GM19467 (cell line): ENCODE data around the gene PSMB7.
"Not testable (repeated sequence)": the region's sequence is repeated elsewhere in the genome, so short reads cannot be mapped to it uniquely, and the experiment has no call there.

ENCODE experiments used
- ATAC-seq: cut with Tn5 transposase; IDR thresholded peaks from one replicate; pipeline ENCODE4 v1.9.1; 2021; ENCODE audit warnings: mild to moderate bottlenecking, moderate library complexity; ENCODE audit not compliant: unreplicated experiment

The PSMB7 gene

DNA sequence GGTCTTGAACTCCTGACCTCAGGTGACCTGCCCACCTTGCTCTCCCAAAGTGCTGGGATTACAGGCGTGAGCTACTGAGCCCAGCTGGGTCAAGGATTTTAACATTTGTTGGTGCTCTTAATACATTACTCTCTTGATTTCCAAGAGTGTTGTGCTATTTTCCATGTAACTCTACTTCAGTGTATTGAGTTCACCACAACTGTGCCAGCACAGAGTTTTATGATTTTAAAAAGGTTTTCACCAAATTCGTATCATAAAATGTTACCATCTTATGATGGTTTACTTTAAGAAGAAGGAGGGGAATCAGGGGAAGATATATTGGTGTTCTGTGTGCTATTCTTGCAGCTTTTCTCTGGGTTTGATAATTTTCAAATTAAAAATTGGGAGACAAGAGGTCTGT is 28.4 kb upstream of the PSMB7 start:
- ATAC-seq: no peak

DNA sequence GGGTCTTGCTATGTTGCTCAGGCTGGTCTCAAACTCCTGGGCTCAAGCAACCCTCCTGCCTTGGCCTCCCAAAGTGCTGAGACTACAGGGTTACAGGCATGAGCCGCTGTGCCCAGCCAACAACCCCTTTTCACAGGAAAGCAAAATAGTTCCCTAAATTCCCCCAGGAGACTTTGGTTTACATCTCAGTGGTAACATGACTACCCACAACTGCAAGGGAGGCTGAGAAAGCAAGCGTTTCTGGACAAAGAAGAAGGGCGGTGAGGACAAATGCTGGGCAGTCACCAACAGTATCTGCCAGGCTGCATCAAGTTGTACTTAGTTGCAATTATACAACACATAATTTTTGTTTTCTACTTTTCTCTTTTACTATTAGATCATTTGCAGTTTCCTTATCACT is 27.6 kb upstream of the PSMB7 start:
- ATAC-seq: no peak

DNA sequence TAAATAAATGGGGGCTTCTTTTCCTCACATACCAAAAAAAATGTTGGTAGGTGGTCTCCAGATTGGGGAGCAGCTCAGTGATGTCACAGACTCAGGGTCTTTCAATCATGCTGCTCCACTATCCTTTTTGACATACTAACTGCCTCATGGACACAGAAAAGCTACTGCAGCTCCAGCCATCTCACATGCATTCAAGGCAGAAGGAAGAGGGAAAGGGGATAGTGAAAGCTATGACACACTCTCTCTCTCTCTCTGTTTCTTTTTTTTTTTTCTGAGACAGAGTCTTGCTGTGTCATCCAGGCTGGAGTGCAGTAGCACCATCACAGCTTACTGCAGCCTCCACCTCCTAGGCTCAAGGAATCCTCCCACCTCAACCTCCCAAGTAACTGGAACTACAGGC is 27.1 kb upstream of the PSMB7 start:
- no peak for ATAC-seq

DNA sequence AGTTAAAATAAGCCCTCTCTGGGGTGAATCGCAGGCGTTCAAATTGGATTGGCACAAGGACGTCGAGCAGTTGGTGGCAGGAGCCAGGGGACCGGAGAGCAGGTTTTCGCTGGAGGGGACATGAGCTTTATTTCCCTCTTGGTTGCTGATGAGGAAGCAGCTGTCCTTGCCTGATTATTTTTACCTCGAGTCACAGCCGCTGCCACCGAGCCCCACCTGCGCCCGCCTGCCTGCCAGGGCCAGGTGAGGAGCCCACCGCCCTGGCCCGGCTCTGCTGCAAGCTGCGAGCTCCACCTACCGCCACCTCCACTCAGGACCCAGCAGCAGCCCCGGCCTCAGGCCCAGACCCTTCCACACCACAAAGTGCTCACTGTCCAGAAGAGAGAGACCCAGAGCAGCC is 26.0 kb upstream of the PSMB7 start:
- ATAC-seq: no peak

DNA sequence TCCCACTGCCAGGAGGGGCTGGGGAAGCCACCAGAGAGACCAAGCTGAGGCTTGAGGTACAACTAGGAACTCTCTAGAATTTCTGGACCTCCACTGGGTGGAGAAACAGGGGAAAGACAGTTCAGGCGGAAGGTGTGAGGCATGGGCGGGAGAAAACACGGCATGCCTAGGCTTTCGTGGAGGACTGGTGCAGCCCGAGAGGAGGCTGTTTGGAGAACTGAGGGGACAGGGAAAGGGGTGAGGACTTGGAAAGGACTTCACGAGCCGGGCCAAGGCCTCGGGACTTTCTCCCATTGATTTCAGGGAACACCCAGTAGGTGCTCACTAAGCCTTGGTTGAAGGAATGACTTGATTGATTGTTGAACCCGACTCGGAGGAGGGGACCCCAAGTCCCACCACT is 25.5 kb upstream of the PSMB7 start:
- no peak for ATAC-seq

DNA sequence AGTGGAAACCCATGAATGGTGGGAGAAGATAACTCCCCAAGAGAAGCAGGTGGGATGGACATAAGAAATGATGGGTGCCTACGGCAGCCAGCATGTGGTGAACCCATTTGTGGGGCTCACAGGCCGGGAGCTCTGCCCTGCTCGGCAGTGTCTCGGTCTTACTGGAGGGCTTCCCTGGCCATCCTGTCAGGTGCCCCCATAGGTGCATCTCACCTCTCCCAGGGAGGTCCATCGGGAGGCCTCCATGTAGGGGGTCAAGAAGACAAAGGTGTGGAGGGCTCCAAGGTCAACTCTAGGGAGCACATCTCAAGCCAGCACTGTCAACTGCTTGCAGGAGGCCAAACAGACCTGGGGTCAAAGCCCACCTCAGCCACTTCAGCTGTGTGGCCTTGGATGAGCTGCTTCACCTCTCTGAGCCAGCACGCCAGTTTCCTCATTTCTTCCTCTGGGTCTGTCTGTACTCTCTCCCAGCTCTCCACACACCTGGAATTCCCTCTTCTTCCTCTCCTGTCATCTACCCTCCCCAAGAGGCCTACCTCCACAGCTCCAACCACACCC is 24.5 kb upstream of the PSMB7 start:
- no peak for ATAC-seq

DNA sequence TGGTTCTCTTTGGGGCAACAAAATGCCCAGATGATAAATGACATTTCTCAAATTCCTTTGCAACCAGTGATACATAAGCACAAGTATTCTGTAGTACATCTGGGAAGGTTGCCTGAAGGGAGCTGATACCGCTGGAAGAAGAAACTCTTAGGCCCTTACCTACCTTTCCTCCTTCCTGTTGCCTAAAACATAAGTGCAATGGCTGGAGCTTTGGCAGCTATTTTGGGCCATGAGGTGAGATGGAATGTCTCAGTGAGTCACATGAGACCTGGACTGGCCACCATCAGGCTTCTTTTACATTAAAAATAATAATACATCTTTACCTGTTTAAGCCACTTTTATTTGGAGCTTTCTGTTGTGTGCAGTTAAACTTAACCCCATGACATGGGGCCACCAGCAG is 23.8 kb upstream of the PSMB7 start:
- no peak for ATAC-seq

DNA sequence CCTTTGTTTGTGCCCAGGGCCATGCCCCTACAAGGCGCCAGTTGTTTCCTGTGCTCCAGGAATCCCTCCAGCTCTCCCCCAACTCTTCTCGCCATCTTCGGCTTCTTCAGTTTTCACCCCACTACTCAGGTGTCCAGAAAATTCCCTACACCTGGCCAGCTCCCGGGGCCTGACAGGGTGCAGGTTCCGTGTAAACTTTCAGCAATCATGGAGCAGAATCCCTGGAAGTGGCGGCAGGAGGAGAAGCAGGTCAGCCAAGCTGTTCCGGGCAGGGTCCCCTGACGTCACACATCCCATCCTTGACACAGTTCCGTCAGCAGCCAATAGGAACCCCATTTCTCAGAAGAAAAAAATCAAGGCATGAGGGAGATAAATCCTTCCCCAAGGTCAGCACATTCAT is 22.8 kb upstream of the PSMB7 start:
- no peak for ATAC-seq

DNA sequence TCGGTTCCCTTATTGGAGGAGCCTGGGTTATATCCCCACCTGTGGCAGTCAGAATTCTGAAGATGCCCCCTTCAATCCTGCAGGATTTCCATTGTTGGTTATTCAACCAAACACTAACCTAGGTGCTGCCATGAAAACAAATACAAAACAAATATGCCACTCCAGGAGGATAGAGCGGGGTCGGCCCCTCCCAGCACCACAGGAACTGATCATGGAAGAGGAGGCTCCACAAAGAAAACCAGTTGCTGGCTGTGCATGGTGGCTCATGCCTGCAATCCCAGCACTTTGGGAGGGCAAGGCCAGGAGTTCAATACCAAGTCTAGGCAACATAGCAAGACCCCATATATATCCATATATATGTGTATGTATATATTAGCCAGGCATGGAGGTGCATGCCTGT is 21.8 kb upstream of the PSMB7 start:
- no peak for ATAC-seq

DNA sequence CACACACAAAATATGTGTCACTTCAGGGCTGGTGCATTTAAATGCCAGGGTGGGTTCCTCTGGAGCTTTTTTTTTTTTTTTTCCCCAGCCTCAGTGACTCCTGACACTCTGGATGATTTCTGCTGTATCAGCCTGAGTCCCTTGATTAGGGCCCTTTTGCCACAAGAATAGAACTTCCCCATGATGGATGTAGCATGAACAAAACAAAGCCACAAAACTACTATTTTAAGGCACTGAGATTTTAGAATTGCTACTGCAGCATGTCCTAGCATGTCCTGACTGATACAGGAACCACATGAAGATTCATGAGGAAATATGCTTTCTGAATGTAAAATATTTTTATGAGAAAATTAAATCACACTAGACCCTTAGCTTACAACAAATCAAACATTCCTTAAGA is 21.1 kb upstream of the PSMB7 start:
- no peak for ATAC-seq

DNA sequence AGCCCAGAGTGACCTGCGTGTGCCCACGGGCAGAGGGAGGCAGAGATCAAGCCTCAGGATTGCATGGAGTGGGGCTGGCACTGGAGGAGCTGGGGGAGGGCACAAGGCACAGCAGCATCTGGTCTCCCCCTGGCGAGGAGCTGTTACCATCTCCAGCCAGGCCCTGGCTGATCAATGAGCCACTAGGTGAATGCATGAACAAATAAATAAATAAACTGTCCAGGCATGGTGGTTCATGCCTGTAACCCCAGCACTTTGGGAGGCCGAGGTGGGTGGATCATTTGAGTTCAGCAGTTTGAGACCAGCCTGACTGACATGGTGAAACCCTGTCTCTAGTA is 14.3 kb upstream of the PSMB7 start:
- no peak for ATAC-seq

DNA sequence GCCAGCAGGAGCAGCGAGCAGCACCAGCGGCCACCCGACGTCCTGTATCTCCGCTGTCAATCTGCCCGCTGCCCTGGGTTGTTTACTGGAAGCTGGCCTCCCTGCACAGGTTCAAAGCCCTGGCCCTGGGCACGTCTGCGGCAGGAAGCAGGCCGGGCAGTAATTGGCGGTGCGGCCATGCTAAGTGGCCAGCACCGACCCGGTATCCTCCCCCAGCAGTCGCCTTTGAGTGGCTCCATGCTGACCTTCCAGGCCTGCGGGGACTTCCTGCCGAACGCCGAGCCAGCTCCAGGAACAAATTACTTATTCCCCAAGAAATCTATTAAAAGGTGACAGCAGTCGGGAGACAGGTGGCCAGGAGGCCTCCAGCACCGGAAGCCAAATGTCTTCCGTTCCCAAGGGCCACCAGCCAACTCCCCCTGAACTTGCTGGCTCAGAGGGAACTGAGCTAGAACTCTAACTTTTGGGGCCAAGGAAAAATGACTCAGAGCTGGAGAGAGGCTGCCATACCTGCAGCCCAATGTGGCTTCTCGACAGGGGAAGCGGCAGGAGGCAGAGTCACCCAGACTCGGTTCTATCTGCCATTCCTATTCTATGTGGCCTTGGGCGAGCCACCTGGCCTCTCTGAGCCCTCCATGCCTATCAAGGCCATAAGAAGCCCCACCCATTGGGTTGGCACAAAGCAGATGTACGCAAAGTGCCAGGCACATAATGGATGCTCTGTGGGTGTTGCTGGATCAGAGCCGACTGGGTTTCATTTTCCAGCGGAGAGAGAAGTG is 13.7 kb upstream of the PSMB7 start:
- no peak for ATAC-seq

DNA sequence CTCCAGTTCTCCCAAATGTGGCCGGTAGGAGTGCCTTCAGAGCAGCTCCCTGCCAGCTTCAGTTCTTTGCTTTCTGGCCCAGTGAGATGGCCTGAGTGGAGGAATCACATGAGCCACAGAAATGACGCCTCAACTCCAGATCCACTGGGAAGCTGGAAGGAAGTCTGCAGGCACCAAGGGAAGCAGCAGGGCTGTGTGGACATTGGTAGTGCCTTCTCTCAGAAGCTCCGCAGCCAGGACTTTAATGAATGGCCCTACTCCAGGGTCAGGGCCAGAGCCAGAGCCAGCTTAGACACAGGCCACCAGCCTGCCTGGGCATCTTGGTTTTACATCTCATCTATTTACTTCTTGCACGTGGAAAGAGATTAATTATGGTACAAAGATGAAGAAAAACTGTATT is 12.0 kb upstream of the PSMB7 start:
- no peak for ATAC-seq

DNA sequence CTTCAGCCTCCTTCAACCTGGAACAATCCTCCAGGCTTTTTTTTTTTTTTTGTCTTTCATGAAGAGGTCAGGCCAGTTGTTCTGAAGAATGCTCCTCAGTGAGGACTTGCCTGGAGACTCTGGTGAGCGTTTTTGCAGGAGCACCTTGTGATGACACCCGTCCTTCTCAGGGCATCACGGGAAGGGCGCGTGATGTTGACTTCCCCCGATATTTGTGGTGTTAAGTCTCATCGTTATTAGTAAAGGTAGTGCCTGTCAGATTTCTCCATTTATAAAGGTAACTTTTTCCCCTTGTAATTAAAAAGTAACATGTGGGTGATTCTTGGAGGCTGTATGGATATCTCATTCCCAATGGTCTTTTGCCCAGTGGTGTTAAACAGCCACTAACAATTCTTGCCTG is 11.1 kb upstream of the PSMB7 start:
- no peak for ATAC-seq

DNA sequence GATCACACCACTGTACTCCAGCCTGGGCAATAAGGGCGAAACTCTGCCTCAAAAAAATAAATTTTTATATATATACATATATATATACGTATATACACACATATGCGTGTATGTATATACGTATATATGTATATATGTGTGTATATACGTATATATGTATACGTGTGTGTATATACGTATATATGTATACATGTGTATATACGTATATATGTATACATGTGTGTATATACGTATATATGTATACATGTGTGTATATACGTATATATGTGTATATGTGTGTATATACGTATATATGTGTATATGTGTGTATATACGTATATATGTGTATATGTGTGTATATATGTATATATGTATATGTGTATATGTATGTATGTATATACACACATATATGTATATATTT is 10.5 kb upstream of the PSMB7 start:
- ATAC-seq: not testable (repeated sequence)

DNA sequence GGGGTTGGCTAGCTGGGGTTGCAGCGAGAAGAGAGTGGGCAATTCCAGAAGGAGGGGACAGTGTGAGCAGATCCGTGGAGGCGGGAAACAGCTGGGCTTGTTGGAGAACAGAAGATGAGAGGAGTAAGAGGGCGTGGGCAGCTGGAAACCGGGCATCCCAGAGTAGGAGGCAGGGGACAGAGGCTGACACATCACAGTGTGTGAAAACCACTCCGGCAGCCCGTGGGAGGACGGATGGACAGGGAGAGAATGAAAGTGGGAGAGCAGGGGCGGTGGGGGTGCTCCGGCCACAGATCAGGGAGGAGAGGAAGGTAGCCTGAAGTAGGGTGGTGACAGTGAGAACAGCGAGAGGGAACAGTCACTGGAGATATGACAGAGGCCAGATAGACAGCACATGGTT is 8.3 kb upstream of the PSMB7 start:
- ATAC-seq: no peak

DNA sequence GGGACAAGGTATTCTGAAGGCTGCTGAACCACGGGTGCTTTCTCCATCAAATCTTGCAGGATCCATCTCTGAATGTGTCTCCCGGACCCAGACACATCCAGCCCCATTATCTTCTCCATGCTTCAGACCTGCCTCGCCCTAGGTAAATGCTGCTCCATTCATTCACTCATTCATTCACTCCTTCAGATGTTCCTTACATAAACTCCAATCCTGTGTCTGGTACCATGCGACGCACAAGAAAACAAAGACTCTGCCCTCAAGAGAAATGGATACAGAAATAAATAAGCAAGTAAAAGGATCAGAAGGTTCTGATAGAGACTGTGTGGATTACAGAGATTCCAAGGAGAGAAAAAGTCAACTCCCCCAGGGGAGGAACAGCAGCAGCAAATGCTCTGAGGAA is 7.9 kb upstream of the PSMB7 start:
- no peak for ATAC-seq

DNA sequence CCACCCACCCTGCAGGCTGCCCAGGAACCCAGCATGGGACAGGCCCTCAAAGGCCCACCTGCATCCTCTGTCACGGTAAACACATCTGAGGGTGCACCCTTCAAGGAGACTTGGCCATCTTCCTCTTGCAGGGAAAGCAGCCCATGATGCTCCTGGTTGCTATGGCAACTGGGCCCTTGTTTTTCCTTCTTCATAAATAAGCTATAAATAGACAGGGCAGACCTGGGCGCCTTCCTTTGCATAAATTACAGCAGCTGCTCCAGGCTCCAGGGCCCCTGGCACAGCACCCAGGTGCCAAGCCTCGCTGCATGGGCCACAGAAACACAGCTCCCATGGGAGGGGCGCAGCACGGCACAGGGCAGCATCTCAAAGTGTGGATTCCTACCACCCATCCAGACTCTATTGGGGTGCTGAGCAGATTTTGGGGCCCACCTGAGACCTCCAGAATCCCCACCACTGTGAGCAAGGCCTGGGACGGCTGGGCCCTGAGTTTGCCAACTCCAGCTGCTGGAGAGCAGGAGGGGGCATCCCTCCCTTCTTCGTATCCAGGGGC is 5.8 kb upstream of the PSMB7 start:
- ATAC-seq: no peak

DNA sequence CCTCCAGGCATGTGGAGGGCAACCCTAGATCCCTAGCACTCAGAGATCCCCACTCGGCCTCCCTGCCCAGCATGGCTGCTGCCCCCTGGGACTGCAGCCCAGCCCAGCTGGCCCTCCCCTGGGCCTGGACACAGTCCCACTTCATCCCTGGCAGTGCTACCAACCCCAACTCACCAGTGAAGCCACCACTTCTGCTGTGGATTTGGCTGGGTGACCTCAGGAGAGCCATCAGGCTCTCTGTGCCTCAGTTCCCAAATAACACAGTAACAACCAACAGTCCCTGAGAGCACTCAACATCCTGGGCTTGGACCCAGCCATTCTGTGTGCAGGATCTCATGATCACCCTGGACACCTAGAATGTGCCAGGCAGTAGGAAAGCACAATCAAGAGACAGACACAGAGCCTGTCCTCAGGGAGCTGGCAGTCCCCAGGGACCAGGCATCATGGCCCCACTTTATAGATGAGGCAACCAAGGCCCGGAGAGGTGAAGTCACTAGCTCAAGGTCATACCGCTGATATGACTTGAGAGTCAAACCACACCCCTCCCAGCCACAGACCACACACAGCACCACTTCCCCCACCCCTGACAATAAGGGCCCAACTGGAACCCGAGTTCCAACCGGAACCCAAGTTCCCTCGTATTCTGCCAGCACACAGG is 4.7 kb upstream of the PSMB7 start:
- no peak for ATAC-seq

DNA sequence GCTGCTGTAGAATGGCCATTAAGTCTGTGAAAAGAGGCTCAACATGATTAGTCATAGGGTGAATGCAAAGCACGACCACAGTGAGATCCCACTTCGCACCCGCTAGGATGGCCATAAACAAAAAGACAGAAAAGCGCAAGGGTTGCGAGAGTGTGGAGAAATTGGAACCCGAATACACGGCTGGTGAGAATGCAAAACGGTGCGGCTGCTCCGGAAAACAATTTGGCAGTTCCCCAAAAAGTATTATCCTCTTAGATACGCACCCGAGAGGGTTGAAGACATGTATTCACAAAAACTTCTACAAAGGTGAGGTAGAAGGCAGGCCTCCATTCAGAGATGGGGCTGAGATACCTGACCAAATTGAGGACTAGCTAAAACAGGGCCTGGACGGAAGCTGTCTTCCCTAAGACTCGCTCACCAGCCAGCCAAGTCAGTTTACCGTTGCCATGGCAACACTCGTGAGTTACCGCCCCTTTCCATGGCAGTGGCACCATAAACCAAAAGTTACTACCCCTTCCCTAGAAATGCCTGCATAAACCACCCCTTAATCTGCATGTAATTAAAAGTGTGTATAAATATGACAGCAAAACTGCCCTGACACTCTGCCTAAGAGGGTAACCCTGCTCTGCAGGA is 726 bp upstream of the PSMB7 start:
- ATAC-seq: no peak

DNA sequence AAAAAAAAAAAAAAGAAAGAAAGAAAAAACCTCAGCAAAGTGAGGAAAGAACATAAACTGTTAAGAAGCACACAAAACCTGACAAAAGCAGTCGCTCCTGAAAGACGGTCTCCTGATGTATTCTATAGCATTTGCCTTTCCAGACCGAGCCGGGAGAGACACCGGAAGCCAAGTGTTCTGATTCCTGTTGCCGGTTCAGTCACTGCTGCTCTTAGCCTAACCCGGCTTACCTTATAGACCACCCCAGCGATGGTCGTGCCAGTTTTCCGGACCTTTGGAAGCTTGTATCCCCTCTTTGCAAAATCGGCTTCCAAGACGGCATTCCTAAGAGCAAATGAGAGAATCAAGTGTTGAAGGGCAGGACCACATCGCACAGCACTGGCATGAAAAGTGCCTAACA is 630 bp downstream of the PSMB7 start:
- ATAC-seq: no peak

DNA sequence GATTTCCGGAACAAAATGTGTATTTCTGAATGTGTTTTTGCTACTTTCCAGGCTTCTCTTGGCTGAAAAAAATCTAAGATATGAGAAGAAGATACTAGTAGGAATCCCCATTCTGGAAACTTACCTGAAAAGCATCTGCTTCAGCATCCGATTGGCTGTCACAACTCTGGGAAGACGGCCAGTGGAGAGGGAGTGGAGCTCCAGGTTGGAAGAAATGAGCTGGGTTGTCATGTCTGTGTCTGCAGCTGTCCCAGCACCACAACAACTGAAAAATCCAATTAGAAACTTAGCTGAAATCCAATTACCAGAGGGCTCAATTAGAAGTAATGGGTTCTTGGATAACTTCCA is 3.0 kb downstream of the PSMB7 start:
- no peak for ATAC-seq
